Endodermal cell (in vitro differentiated cells): ENCODE results near the gene GP2. TPM values are rescaled to one million over a fixed set of nuclear protein-coding genes. Genes with fewer than 3 reads are reported as not detected.
A peak's percentile ranks its signal among the peaks of the same experiment; 100 is the strongest.

Experiments
- DNase-seq: peaks from one replicate; pipeline ENCODE4 v3.0.0-alpha.2; 2017
- H3K27ac ChIP-seq: 2 replicates; pipeline ENCODE4 v1.5.1; 2013; ENCODE audit warnings: mild to moderate bottlenecking, low read depth, low read length, moderate library complexity
- H3K27me3 ChIP-seq: 2 replicates; pipeline ENCODE4 v1.6.1; 2013; ENCODE audit warnings: mild to moderate bottlenecking, low read length, moderate library complexity; ENCODE audit not compliant: insufficient read depth, control insufficient read depth, poor library complexity, severe bottlenecking
- H3K36me3 ChIP-seq: 2 replicates; pipeline ENCODE4 v1.7.0; 2013; ENCODE audit warnings: mild to moderate bottlenecking, low read length, moderate library complexity; ENCODE audit not compliant: control insufficient read depth, insufficient read depth
- H3K4me1 ChIP-seq: one replicate; pipeline ENCODE4 v1.7.0; 2013; ENCODE audit warnings: low read length; ENCODE audit not compliant: control insufficient read depth, insufficient read depth
- H3K4me3 ChIP-seq: 2 replicates; pipeline ENCODE4 v1.5.1; 2013; ENCODE audit warnings: mild to moderate bottlenecking, low read length, moderate library complexity
- H3K9ac ChIP-seq: 2 replicates; pipeline ENCODE4 v1.6.1; 2013; ENCODE audit warnings: mild to moderate bottlenecking, low read length, moderate library complexity; ENCODE audit not compliant: poor library complexity, severe bottlenecking; ENCODE audit errors: extremely low read depth
- H3K9me3 ChIP-seq: 2 replicates; pipeline ENCODE4 v1.6.1; 2013; ENCODE audit warnings: mild to moderate bottlenecking, low read length, moderate library complexity; ENCODE audit not compliant: control insufficient read depth
- H3K27ac Mint-ChIP-seq: 2 replicates; pipeline ENCODE4 v1.8.0; 2020; ENCODE audit warnings: mixed read lengths
- H3K27me3 Mint-ChIP-seq: 2 replicates; pipeline ENCODE4 v1.8.0; 2021; ENCODE audit warnings: mild to moderate bottlenecking, mixed read lengths; ENCODE audit not compliant: insufficient read depth
- H3K36me3 Mint-ChIP-seq: 2 replicates; pipeline ENCODE4 v1.8.0; 2020; ENCODE audit warnings: low read depth, mixed read lengths
- H3K4me1 Mint-ChIP-seq: 2 replicates; pipeline ENCODE4 v1.8.0; 2020; ENCODE audit warnings: mixed read lengths
- H3K4me3 Mint-ChIP-seq: 2 replicates; pipeline ENCODE4 v1.8.0; 2020; ENCODE audit warnings: mild to moderate bottlenecking, moderate library complexity, mixed read lengths
- H3K9me3 Mint-ChIP-seq: 2 replicates; pipeline ENCODE4 v1.8.0; 2020; ENCODE audit warnings: mild to moderate bottlenecking, mixed read lengths
- CTCF ChIP-seq: fragments of 200-600 bp; sonication (generic); conservative IDR thresholded peaks from 2 replicates; pipeline ENCODE4 v1.5.0; 2021; ENCODE audit warnings: antibody characterized with exemption, mild to moderate bottlenecking
- WGBS, 2 experiments: methylation state at CpG; one replicate each; pipeline versions ENCODE4 v1.1.5 to v1.1.7; 2013; ENCODE audit warnings: missing lambda C conversion rate in 2 of 2, mixed read lengths in 1 of 2; ENCODE audit not compliant: insufficient coverage in 1 of 2, insufficient read length in 1 of 2; 5-methylcytosine and 5-hydroxymethylcytosine counted together
- total RNA-seq, 2 donors: library from RNA; stranded (reverse); fragmentation: NEBNext Ultra II Directional in 1 of 2; extraction: Animal tissue kit (Norgen Biotek cat#: 25700) in 1 of 2; gene quantifications; 2 replicates in 1 of 2; 3 replicates in 1 of 2; pipeline ENCODE4 v1.2.1, GENCODE V29; 2021

Gene GP2
- total RNA-seq, 2 donors from 2014 or later = not detected

GRCh38 chr16:20280259-20280658, 47.1 kb downstream of the GP2 start:
- H3K4me1 ChIP-seq = no peaks in the 10 kb centered on the region
- H3K9me3 ChIP-seq = no peaks in the 10 kb centered on the region
- H3K4me3 ChIP-seq = no peak overlapping the region
- Mint-ChIP-seq H3K27me3 (no peaks in the 10 kb centered on the region), H3K36me3 (no peaks in the 10 kb centered on the region), H3K4me1 (no peaks in the 10 kb centered on the region), H3K9me3 (peaks cover 19% of the 10 kb centered on the region), H3K27ac (no peak overlapping the region), H3K4me3 (no peak overlapping the region)
- no peak for DNase-seq
- H3K27ac ChIP-seq = no peak overlapping the region
- TF ChIP-seq CTCF = no peak
- 88 to 94% methylated on average over 3 of the region's 3 CpGs for WGBS, 2 experiments
- H3K27me3 ChIP-seq = no peaks in the 10 kb centered on the region
- no peak overlapping the region for H3K9ac ChIP-seq
- H3K36me3 ChIP-seq = no peaks in the 10 kb centered on the region

- H3K4me3 Mint-ChIP-seq = no peak overlapping the region
- Histone ChIP-seq H3K27me3 (no peaks in the 10 kb centered on the region), H3K9ac (no peak overlapping the region), H3K36me3 (no peaks in the 10 kb centered on the region), H3K27ac (no peak overlapping the region), H3K4me1 (no peaks in the 10 kb centered on the region), H3K4me3 (no peak overlapping the region), H3K9me3 (no peaks in the 10 kb centered on the region)
- H3K9me3 Mint-ChIP-seq = no peaks in the 10 kb centered on the region
- no peak overlapping the region for H3K27ac Mint-ChIP-seq
- no peak for TF ChIP-seq CTCF
- H3K27me3 Mint-ChIP-seq = peaks cover 9% of the 10 kb centered on the region
- DNase-seq = peak; percentile 53
- H3K4me1 Mint-ChIP-seq = no peaks in the 10 kb centered on the region
- H3K36me3 Mint-ChIP-seq = no peaks in the 10 kb centered on the region
- 83 to 92% methylated on average over 1 to 2 of the region's 2 CpGs for WGBS, 2 experiments
Measured at GRCh38 chr16:20271893-20272292, 55.4 kb downstream of the GP2 start.

GRCh38 chr16:20268409-20268808, 58.9 kb downstream of the GP2 start:
- no peak overlapping the region for H3K27ac Mint-ChIP-seq

More at GRCh38 chr16:20268409-20268808, 58.9 kb downstream of the GP2 start:
- Histone ChIP-seq H3K9ac (no peak overlapping the region), H3K9me3 (no peaks in the 10 kb centered on the region), H3K4me1 (no peaks in the 10 kb centered on the region), H3K27me3 (no peaks in the 10 kb centered on the region), H3K4me3 (no peak overlapping the region), H3K27ac (no peak overlapping the region), H3K36me3 (no peaks in the 10 kb centered on the region)
- WGBS, 2 experiments = 83 to 85% methylated on average over 5 of the region's 5 CpGs
- TF ChIP-seq CTCF = no peak
- Mint-ChIP-seq H3K36me3 (no peaks in the 10 kb centered on the region), H3K4me1 (peaks cover 3% of the 10 kb centered on the region), H3K9me3 (no peaks in the 10 kb centered on the region), H3K27me3 (peaks cover 7% of the 10 kb centered on the region), H3K4me3 (no peak overlapping the region)
- DNase-seq = no peak
